H1 (cell line): ENCODE data around the gene WDR45. TPM values are rescaled to one million over a fixed set of nuclear protein-coding genes. Genes with fewer than 3 reads are reported as not detected.

Experiments
- KDM4A ChIP-seq: IDR thresholded peaks from one replicate; pipeline ENCODE4 v1.7.1; 2012; ENCODE audit warnings: low read depth, mild to moderate bottlenecking, moderate library complexity, low read length, inconsistent platforms; ENCODE audit not compliant: severe bottlenecking
- PHF8 ChIP-seq: fragments of 200-600 bp; sonication (generic); conservative IDR thresholded peaks from 2 replicates; pipeline ENCODE4 v1.7.1; 2012; ENCODE audit warnings: low read depth, mild to moderate bottlenecking, inconsistent platforms, low read length, moderate library complexity
- polyA plus RNA-seq, 7 experiments: library from polyadenylated mRNA; depleted of rRNA in 3 of 7; stranded (reverse) in 5 of 7; unstranded in 2 of 7; fragments of >200 nt in 5 of 7; fragments of 200-250 nt in 2 of 7; gene quantifications; 1 replicate in 5 of 7; 2 replicates in 1 of 7; 4 replicates in 1 of 7; pipeline versions ENCODE4 v1.2.1 to v1.2.3, GENCODE V29; 2011 to 2013; ENCODE audit warnings: missing spikeins in 2 of 7, mixed read lengths in 2 of 7
- total RNA-seq: library from RNA; stranded (reverse); fragmentation: NEBNext Ultra II Directional; extraction: Animal tissue kit (Norgen Biotek cat#: 25700); gene quantifications from 2 replicates; pipeline ENCODE4 v1.2.1, GENCODE V29; 2021

Gene WDR45
- total and polyA plus RNA-seq, 2 of the 8 experiments (the other 6 are each of a cell fraction or from before 2014, with no cell fraction given): 27.9 to 49.7 TPM

GRCh38 chrX:49073601-49074575, 5.8 kb downstream of the WDR45 start, which contains the start of gene PRAF2 (continued):
- TF ChIP-seq PHF8 (no peak), KDM4A (no peak)
- TF ChIP-seq, all 59 proteins: peak for 11
